PC-3 (cell line): ENCODE data around the gene APCDD1L. TPM values are rescaled to one million over a fixed set of nuclear protein-coding genes. Genes with fewer than 3 reads are reported as not detected.

Source experiments
- ATAC-seq: fragments of 200-7000 bp; cut with Tn5 transposase; 2 replicates; pipeline ENCODE4 v1.9.1; 2020; ENCODE audit warnings: mild to moderate bottlenecking, moderate library complexity
- BruUV-seq: library from RNA; stranded (reverse); fragments of 400-500 nt; replicated peaks from 2 replicates; lab custom pipeline; 2021; lab: Mats Ljungman, UMichigan
- CTCF ChIA-PET: fragments of 300-600 bp; sonication (Branson Sonifier 250); formaldehyde crosslinking; loops from one replicate; lab custom pipeline; 2022; ENCODE audit warnings: antibody characterized with exemption; lab: Charles Lee
- POLR2A ChIA-PET: fragments of 300-600 bp; sonication (Branson Sonifier 250); formaldehyde crosslinking; loops from one replicate; lab custom pipeline; 2022; ENCODE audit warnings: antibody characterized with exemption; ENCODE audit not compliant: unreplicated experiment; lab: Charles Lee
- DNase-seq: peaks from one replicate; pipeline ENCODE4 v3.0.0-alpha.2; 2015
- H2AFZ ChIP-seq: fragments of 300-600 bp; sonication (generic); 2 replicates; pipeline ENCODE4 v1.6.0; 2016; ENCODE audit warnings: antibody characterized with exemption, low read length
- H3F3A ChIP-seq: fragments of 300-600 bp; sonication (generic); one replicate; pipeline ENCODE4 v1.6.0; 2017; ENCODE audit warnings: antibody characterized with exemption, low read length, control low read depth, mild to moderate bottlenecking; ENCODE audit not compliant: unreplicated experiment
- H3K27ac ChIP-seq: fragments of 300-600 bp; sonication (generic); 2 replicates; pipeline ENCODE4 v1.5.1; 2016; ENCODE audit warnings: mild to moderate bottlenecking, low read length
- H3K27me3 ChIP-seq: fragments of 300-600 bp; sonication (generic); 2 replicates; pipeline ENCODE4 v1.6.1; 2016; ENCODE audit warnings: low read length, mixed read lengths
- H3K36me3 ChIP-seq: fragments of 300-600 bp; sonication (generic); 2 replicates; pipeline ENCODE4 v1.6.1; 2016; ENCODE audit warnings: low read depth, mixed run types, low read length, mixed read lengths
- H3K4me1 ChIP-seq: fragments of 300-600 bp; sonication (generic); 2 replicates; pipeline ENCODE4 v1.5.1; 2016; ENCODE audit warnings: low read length; ENCODE audit not compliant: insufficient read depth
- H3K4me2 ChIP-seq: fragments of 300-600 bp; sonication (generic); 2 replicates; pipeline ENCODE4 v1.6.0; 2016; ENCODE audit warnings: low read length
- H3K4me3 ChIP-seq: fragments of 300-600 bp; sonication (generic); 2 replicates; pipeline ENCODE4 v1.5.1; 2016; ENCODE audit warnings: mild to moderate bottlenecking, low read length, mixed read lengths
- H3K79me2 ChIP-seq: fragments of 300-600 bp; sonication (generic); 2 replicates; pipeline ENCODE4 v1.6.1; 2017; ENCODE audit warnings: low read length, mixed read lengths
- H3K9ac ChIP-seq: fragments of 300-600 bp; sonication (generic); 2 replicates; pipeline ENCODE4 v1.6.0; 2016; ENCODE audit warnings: mild to moderate bottlenecking, low read length
- H3K9me2 ChIP-seq: fragments of 300-600 bp; sonication (generic); replicated peaks from 2 replicates; pipeline ENCODE4 v1.6.1; 2016; ENCODE audit warnings: mixed run types, low read length, mixed read lengths
- H3K9me3 ChIP-seq: fragments of 300-600 bp; sonication (generic); 2 replicates; pipeline ENCODE4 v1.6.1; 2016; ENCODE audit warnings: low read length, mixed read lengths
- H4K20me1 ChIP-seq: fragments of 300-600 bp; sonication (generic); 2 replicates; pipeline ENCODE4 v1.6.1; 2016; ENCODE audit warnings: low read length, mixed read lengths
- CTCF ChIP-seq: fragments of 300-600 bp; sonication (generic); conservative IDR thresholded peaks from 2 replicates; pipeline ENCODE4 v1.5.1; 2017; ENCODE audit warnings: antibody characterized with exemption, low read depth, mild to moderate bottlenecking, low read length
- EZH2 ChIP-seq: fragments of 300-600 bp; sonication (generic); IDR thresholded peaks from one replicate; pipeline ENCODE4 v1.6.1; 2017; ENCODE audit warnings: antibody characterized with exemption, mild to moderate bottlenecking, low read length; ENCODE audit not compliant: unreplicated experiment
- EZH2phosphoT487 ChIP-seq: fragments of 300-600 bp; sonication (generic); IDR thresholded peaks from 2 replicates; pipeline ENCODE4 v1.6.1; 2018; ENCODE audit warnings: mild to moderate bottlenecking, antibody characterized with exemption, low read length, borderline replicate concordance
- intact Hi-C: fragments of 100-400 bp; cut with micrococcal nuclease; formaldehyde crosslinking; loops from 2 replicates; pipeline ENCODE4 v1.9.0; 2023
- total RNA-seq: library from RNA; depleted of rRNA; stranded (reverse); fragments of >200 nt; gene quantifications from 2 replicates; pipeline ENCODE4 v1.2.3, GENCODE V29; 2014

APCDD1L gene
- total RNA-seq, 1 experiment from 2014 or later: 2.0 TPM

GRCh38 chr20:58473453-58474425 is 41.5 kb downstream of the APCDD1L start:
- TF ChIP-seq EZH2phosphoT487 (no peak), EZH2 (no peak), CTCF (no peak)
- Histone ChIP-seq H3F3A (no peaks in the 10 kb centered on the region), H4K20me1 (no peaks in the 10 kb centered on the region), H2AFZ (no peak overlapping the region), H3K27me3 (no peaks in the 10 kb centered on the region), H3K36me3 (no peaks in the 10 kb centered on the region), H3K27ac (no peak overlapping the region), H3K9me3 (0 out of 2 replicates have a peak, but pooled peaks cover 3% of the 10 kb centered on the region), H3K4me3 (no peak overlapping the region), H3K9ac (no peak overlapping the region), H3K4me1 (no peaks in the 10 kb centered on the region), H3K79me2 (no peaks in the 10 kb centered on the region), H3K4me2 (no peak overlapping the region), H3K9me2 (no peaks in the 10 kb centered on the region)
- intact Hi-C loops: no loop called here
- no peak for DNase-seq
- no TSS peak for BruUV-seq
- POLR2A ChIA-PET: no interaction called here
- CTCF ChIA-PET: no interaction called here
- ATAC-seq: no peak

GRCh38 chr20:58472273-58473018 is 42.8 kb downstream of the APCDD1L start:
- Histone ChIP-seq H3K4me3 (no peak overlapping the region), H4K20me1 (no peaks in the 10 kb centered on the region), H3K9ac (no peak overlapping the region), H3K36me3 (no peaks in the 10 kb centered on the region), H3K4me1 (no peaks in the 10 kb centered on the region), H2AFZ (no peak overlapping the region), H3K4me2 (no peak overlapping the region), H3K79me2 (no peaks in the 10 kb centered on the region), H3K9me3 (no peaks in the 10 kb centered on the region), H3K9me2 (no peaks in the 10 kb centered on the region), H3K27ac (no peak overlapping the region), H3K27me3 (no peaks in the 10 kb centered on the region), H3F3A (no peaks in the 10 kb centered on the region)
- intact Hi-C loops: no loop called here
- no peak for DNase-seq
- no peak for TF ChIP-seq EZH2
- BruUV-seq: no TSS peak
- ChIA-PET CTCF (no interaction called here), POLR2A (interaction anchor here (0.6 kb wide), 1 partner anchor 175 kb away, joined by 6 read pairs; no protein-coding TSS in a partner anchor)
- ATAC-seq: no peak

GRCh38 chr20:58471193-58472164 is 43.7 kb downstream of the APCDD1L start:
- intact Hi-C loops: no loop called here
- BruUV-seq: no TSS peak
- H3K4me1 ChIP-seq: no peaks in the 10 kb centered on the region
- no peak overlapping the region for H3K27ac ChIP-seq
- H3K36me3 ChIP-seq: no peaks in the 10 kb centered on the region
- H3K27me3 ChIP-seq: no peaks in the 10 kb centered on the region
- no peaks in the 10 kb centered on the region for H4K20me1 ChIP-seq
- DNase-seq (no peak), ATAC-seq (no peak)
- H3K9me2 ChIP-seq: no peaks in the 10 kb centered on the region
- H3K9me3 ChIP-seq: no peaks in the 10 kb centered on the region
- POLR2A ChIA-PET: interaction anchor here (0.6 kb wide), 1 partner anchor 176 kb away, joined by 6 read pairs; no protein-coding TSS in a partner anchor
- H3K79me2 ChIP-seq: no peaks in the 10 kb centered on the region
- CTCF ChIA-PET: no interaction called here
- H3K4me3 ChIP-seq: no peak overlapping the region
- no peak overlapping the region for H2AFZ ChIP-seq
- H3K4me2 ChIP-seq: no peak overlapping the region
- no peak overlapping the region for H3K9ac ChIP-seq
- TF ChIP-seq EZH2phosphoT487 (no peak), CTCF (no peak), EZH2 (no peak)
- H3F3A ChIP-seq: no peaks in the 10 kb centered on the region
